Inflammatory macrophage treated with lipopolysaccharide for 1 hour (primary cell): ENCODE measurements around the gene LCN12.

ENCODE experiments used
- DNase-seq, 2 donors: peaks; one replicate each; pipeline ENCODE4 v3.0.0-alpha.2; 2020 to 2022

Gene LCN12

DNA sequence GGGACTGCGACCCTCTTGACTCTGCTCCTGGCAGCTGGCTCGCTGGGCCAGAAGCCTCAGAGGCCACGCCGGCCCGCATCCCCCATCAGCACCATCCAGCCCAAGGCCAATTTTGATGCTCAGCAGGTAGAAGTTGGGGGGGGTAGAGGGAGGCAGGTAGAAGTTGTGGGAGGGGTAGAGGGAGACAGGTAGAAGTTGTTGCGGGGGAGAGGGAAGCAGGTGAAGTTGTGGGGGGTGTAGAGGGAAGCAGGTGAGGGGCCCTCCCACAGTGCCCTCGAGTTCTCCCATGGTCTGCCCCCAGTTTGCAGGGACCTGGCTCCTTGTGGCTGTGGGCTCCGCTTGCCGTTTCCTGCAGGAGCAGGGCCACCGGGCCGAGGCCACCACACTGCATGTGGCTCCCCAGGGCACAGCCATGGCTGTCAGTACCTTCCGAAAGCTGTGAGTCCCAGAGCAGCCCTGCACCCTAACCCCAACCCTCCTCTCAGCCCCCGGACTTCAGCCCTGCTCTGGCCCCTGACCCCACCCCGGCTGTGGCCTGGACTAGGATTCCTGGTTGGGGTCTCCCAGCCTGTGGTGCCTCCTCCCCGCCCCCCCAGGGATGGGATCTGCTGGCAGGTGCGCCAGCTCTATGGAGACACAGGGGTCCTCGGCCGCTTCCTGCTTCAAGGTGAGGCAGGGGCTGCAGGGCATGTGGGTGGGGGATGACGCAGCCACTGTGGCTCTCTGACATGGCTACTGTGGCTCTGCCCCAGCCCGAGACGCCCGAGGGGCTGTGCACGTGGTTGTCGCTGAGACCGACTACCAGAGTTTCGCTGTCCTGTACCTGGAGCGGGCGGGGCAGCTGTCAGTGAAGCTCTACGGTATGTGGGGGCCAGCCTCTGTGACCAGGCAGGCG is 6.5 kb upstream of the LCN12 start:
- DNase-seq = no peak

DNA sequence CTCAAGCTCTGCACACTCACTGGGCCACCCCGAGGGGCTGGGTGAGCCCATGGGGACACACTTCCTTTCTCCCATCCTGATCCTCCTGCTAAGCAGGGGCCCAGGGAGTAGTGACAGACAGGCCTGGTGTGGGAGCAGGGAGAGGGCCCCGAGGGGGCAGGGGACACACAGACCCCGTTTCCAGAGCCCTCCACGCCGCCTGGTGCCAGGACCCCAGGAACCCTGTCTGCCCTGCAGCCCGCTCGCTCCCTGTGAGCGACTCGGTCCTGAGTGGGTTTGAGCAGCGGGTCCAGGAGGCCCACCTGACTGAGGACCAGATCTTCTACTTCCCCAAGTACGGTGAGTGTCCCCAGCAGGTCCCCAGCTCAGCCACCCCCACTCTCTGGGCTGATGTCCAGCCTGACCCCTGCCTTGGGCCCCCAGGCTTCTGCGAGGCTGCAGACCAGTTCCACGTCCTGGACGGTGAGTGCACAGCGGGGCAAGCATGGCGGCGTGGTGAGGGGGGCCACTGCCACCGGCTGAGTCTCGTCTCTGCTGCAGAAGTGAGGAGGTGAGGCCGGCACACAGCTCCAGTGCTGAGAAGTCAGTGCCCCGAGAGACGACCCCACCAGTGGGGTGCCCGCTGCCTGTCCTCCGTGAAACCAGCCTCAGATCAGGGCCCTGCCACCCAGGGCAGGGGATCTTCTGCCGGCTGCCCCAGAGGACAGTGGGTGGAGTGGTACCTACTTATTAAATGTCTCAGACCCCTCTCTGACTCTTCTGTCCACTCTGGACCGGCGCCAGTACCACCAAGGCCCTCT is 5.6 kb upstream of the LCN12 start:
- no peak for DNase-seq

DNA sequence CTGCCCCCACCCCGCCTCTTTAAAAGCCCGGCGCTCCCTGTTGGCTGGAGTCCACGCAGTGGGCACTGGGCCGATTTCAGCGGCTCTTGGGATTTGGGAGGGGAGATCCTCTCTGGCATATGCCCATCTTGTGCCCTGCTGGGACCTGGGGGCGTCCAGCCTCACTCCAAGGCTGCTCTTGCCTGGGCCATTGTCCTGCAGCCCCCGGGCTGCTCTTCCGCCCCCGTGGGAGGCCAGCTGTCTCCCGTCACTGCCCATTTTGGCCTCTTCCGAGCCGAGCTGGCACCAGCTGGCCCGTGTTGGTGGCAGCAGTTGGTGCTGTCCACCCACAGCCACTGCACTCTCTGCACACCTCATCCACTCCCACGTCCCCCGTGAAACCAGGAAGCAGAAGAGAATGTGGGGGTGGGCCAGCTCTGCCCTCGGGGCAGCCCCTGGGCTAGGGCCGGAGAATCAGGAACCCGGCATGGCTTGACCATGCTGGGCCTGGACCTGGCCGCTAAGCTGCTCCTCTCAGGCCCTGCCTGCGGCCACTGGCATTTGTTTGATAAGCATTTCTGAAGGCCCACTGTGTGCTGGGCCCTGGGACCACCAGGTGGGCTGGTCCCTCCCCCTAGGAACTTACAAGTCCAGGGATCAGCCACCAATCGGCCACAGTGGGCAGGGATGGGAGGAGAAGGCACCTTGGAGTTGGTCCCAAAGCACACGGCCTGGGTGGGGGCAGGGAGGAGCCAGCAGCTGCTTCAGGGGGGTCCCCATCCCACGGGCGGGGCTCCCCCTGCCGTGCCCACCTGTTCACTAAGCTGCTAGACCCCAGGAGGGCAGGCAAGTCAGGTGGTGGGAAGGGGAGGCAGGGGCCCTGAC is 4.8 kb upstream of the LCN12 start:
- peak in 1 of 2 donors; percentile 62 for DNase-seq

DNA sequence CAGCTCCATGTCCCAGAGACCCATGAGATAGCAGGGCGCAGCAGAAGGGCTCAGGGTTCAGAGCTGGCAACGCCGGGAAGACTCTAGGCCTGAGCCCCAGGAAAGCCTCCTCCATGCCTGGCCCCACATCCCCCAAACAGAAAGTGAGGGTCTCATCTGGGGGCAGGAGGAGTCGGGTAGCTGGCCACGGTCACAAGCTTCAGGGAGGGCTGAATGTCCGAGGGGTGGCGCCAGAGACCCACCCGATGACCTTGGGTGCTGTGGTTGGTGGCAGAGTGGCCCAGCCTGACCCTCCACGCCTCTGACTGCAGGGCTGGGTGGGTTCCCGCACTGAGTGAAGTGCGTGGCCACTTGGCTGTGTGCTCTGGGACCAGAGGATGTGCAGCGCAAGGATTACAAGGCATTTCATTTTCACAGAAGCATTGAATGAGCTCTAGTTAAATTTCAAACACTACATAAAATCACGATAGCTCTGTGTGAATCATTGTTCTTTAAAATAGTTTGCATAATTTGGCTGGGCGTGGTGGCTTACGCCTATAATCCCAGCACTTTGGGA is 4.0 kb upstream of the LCN12 start:
- peak in 1 of 2 donors; percentile 56 for DNase-seq

DNA sequence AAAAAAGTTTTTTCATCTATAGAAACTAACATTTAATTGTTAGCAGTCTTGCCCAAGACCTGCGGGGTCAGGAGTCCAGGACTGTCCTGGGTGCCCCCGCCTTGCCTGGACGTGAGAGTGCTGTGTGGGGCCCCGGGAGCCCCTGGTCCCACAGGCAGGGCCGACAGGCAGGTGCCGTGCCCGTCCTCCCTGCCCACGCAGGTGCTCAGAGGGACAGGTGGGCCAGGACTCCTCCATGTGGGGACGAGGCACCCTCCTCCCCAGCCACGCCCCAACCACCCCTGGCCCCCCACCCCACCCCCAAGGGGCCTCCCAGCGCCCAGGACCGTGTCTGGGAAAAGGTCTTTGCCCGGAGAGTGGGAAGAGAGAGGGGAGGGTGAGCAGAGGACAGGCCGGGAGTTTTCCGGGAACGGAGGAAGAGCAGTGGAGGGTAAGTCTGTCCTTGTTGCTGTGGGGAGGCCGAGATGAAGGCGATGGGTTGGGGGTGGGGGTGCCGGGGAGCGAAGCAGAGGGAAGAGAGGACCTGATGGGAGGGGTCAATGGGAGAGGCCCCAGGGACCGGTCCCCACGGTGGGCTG is 2.7 kb upstream of the LCN12 start:
- no peak for DNase-seq

DNA sequence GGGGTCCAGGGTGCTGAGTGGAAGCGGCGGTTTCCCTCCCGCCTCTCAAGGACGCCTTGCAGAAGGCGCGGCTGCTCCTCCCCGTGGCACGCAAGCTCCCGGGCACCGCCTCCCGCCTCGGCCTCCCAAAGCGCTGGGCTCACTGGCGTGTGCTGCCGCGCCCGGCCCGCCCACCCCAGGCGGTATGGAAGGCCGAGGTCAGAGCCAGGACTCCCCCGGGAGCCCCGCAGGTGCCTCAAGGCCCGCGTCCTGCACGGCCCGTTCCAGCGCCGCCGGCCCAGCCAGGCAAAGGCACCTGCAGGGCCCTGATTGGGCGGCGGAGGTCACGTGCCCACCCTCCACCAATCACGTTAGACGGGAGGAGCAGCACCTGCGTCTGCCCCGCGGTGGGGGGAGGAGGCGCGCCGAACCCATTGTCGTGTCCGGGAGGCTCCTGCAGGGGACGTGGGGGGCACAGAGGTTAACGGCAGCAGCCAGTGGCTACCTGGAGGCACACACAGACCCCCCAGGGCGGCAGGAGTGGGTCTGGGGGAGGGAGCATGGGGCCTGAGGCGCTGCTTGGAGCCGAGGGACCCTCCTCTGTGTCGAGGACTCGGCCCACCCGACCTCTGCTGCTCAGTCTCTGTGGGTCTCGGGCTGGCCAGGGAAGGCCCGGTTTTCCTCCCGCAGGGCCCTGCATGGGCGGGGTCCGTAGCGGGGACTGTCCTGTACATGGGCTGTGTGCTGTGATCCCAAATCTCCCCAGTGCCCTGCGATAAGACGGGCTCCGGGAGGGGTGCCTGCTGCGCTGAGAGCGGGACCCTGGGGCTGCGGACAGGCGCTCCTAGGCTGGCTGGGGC is 2.0 kb upstream of the LCN12 start:
- peak; percentile 71 to 85 for DNase-seq

DNA sequence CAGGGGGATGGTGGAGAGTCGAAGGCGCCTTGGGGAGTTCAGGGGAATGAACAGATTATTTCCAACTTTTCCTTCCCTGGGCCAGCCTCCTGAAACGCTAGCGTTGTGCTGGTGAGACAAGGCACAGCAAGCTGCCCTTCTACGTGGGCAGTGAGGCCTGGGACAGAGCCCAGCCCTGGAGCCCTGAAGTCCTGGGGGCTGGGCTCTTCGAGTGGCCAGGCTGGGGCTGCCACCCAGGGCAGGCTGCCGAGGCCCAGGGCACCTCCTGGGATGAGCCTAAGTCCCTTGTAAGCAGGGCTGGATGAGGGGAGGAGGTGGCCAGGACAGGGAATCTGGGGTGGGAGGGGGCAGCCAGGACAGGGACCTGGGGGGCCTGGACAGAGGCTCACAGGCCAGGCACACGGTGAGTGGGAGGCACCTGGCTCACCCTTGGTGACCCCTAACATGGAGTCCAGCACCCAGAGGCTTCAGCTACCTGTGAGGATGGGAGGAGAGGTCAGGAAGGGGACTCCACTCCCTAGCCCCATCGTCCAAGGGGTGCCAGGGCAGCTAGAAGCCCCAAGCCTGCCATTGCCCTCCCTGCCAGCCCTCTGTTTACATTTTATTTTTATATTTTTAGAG is 1.3 kb upstream of the LCN12 start:
- no peak for DNase-seq

DNA sequence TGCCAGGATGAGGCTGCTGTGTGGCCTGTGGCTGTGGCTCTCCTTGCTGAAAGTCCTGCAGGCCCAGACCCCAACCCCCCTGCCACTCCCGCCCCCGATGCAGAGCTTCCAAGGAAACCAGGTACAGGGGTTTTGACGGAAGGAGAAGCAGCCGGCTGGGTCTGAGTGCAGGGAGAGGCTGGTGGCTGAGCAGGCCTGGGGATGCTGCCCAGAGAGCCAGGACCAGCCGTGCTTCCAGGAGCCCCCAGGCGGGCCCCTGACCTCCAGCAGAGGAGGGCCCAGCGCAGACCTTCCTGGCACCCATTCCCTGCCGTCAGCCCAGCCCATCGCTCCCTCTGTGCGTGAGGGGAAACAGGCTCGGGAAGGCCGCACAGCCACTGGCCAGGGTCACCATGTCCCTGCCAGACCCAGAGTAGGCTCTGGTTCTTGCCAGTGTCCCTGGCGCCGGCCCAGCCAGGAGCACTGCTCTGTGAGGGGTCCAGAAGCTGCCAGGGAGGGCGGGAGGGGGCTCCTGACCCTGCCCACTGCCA is 313 bp downstream of the LCN12 start:
- no peak for DNase-seq

DNA sequence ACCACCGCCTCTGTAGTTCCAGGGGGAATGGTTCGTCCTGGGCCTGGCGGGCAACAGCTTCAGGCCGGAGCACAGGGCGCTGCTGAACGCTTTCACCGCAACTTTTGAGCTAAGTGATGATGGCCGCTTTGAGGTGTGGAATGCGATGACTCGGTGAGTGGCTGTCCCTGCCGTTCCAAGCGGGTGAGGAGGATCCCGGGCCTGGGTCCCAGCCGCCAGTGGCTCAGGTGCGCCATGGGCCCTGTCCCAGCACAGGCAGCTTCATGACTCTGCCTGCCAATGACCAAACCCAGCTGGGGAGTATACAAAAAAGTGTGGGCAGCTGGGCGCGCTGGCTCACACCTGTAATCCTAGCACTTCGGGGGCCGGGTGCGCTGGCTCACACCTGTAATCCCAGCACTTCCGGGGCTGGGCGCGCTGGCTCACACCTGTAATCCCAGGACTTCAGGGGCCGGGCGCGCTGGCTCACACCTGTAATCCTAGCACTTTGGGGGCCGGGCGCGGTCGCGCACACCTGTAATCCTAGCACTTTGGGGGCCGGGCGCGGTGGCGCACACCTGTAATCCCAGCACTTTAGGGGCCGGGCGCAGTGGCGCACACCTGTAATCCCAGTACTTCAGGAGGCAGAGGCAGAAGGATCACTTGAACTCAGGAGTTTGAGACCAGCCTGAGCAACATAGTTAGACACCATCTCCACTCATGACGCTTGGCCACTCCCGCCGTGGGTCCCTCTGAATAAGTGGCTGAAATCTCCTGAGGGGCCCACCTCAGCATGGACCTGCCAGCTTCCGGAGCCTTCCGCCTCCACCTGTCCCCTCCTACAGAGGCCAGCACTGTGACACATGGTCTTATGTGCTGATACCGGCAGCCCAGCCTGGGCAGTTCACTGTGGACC is 1.1 kb downstream of the LCN12 start:
- no peak for DNase-seq

DNA sequence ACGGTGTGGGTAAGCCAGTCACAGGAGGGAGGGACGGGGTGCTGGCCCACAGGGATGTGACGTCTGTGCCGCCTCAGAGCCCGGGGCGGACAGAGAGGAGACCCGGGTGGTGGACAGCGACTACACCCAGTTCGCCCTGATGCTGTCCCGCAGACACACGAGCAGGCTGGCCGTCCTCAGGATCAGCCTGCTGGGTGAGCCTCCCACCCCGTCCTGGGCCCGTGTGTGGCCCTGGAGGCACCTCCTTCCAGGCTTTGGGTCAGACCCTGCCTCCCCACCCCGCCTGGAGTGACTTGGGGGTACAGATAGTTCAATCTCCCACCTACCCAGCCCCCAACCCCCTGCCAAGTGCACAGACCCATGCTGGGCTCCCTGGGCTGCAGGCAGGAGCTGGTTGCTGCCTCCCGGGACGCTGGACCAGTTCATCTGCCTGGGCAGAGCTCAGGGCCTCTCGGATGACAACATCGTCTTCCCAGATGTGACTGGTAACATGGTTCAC is 1.7 kb downstream of the LCN12 start:
- no peak for DNase-seq

DNA sequence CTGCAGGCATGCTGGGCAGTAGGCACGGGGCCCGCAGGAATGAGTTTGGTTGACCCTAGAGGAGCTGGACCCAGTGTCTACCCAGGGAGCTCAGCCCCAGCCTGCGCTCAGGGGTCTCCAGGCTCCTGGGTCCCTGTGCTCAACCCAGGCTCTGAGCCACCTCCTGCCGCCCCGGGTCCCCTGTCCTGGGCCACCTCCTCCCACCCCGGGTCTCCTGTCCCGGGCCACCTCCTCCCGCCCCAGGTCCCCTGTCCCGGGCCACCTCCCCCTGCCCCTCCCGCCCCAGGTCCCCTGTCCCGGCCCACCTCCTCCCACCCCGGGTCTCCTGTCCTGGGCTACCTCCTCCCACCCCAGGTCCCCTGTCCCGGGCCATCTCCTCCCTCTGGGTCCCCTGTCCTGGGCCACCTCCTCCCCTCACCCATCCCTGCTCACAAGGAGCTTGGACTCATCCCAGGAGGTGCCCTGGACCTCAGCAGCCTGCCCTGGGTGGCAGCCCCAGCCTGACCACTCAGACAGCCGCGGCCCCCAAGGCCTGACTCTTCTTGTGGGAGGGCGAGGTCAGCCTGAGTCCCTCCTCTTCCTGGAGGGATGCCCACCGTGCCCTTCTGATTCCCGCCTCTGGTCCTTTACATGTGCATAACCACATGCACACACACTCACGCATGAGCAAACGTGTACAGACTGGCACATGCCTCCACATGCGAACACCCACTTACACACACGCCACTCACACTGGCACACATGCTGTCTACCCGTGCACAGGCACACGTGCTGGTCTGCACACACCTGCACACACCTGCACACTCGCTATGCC is 2.4 kb downstream of the LCN12 start:
- no peak for DNase-seq

DNA sequence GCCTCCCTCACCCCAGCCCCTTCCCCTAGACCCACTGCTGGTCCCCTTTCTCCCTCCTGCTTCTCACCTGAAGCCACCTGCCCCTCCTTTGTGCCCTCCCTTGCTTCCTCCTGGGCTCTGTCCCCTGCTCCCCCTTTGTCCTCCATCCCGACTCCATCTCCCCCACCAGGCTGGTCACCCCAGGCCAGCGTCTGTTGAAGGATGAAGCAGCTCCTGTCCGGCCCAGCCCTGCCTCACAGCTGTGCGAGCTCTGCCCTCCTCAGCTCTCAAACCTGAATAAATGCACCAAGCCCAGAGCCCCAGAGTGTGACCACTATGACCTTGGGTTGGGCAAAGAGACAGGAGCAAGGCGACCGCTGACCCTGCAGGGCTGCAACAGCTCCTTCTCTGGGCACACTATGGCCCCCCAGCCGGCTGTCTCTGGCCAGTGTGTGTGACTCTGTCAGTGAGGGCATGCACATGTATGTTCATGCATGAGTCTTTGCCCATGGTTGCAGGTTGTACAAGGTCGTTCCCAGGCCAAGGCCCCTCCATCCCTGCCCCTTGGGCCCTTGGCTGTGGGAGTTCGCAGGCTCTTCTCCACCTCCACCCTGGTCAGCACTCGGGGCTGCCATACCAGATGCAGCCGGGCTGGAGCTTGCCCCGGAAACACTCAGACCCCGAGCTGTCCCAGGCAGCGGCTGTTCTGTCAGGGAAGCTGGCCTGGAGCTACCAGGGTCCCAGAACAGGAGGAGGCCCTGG is 3.3 kb downstream of the LCN12 start:
- no peak for DNase-seq

DNA sequence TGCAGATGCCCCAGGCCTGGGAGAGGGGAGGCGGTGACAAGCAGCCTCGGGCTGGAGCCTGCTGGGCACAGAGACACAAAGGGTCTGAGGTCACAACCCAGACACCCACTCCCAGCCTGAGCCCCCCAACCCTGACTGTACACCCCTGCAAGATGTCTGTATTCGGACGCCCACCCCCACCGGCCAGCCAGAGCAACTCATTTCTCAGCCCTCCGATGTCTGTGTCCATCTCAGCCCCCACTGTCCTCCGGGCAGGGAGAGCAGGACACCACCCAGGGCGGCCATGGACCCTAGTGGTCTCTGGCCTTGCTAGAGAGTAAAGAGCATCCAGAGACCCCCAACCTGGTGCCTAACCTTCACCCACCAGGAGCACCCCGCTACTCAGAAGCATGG is 3.9 kb downstream of the LCN12 start:
- DNase-seq = no peak

DNA sequence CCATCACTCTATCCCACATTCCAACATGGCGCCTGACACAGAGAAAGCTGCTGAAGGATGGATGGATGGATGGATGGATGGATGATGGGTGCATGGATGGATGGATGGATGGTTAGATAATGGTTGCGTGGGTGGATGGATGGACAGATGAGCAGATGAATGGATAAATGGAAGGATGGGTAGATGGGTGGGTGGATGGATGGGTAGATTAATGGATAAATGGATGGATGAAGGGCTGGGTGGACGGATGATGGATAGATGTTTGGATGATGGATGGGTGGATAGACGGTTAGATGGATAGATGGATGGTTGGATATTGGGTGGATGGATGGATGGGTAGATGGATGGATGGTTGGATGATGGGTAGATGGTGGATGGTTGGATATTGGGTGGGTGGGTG is 4.5 kb downstream of the LCN12 start:
- no peak for DNase-seq

DNA sequence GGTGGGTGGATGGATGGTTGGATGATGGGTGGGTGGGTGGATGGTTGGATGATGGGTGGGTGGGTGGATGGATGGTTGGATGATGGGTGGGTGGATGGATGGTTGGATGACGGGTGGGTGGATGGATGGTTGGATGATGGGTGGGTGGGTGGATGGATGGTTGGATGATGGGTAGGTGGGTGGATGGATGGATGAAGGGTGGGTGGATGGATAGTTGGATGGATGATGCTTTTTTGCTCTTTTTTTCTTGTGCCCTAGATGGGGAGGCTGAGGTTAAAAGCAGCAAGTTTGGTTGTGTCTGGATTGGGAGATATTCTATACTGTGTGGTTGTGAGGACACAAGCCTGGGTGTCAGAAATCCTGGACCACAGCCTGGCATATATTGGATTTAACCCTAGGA is 5.4 kb downstream of the LCN12 start:
- DNase-seq = no peak

DNA sequence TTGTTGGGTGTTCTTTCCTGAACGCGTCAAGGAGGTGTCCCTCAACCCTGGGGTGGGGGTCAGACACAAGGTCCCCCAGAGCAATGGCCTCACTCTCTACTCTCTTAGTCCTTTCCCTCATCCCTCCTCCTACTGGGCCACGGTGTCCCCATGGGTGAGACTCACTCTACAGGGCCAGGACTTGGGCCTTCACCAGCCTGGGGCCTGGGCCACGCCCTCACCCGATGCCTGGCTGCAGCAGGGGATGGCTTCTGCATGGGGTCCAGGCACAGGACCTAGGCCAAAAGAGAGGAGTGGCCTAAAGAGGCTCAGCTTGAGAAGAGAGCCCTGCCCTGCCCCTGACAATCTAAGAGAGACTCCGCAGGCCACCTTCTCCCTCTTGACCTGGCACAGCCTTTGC is 5.8 kb downstream of the LCN12 start:
- no peak for DNase-seq

DNA sequence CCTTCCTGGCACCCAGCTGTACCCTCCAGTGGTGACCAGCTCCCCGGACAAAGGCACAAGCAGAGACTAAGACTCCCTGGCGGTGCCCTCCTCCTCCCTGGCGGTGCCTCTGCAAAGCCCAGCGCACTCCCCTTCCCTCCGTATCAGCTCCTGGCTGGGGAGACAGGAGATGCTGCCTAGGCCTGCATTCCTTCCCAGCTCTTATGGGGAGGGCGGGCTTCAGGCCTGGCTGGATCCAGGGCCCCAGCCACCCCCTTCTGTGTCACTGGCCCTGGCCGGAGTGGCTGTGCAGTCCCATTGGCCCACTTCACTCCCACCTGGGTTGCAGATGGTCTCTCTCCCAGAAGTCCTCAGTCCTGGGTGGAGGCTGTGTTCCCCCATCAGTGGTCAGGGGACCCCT is 6.4 kb downstream of the LCN12 start:
- no peak for DNase-seq
